Stimulated activated CD4-positive, alpha-beta T cell treated with anti-CD3 and anti-CD28 coated beads, Interleukin-1b, Interleukin-23, amount 100 ng/mL, for 48 hours (primary cell): ENCODE results near the gene MYO7B.

Experiments
- DNase-seq: peaks from one replicate; pipeline ENCODE4 v3.0.0-alpha.2; 2020

Gene MYO7B

GRCh38 chr2:127535422-127535901 lies at the start of gene MYO7B:
MYO7B (plus strand) TSS chr2:127535683; CDS start chr2:127559723, 24,040 bp downstream.
- DNase-seq, result no peak

GRCh38 chr2:127485694-127486071 lies 49.8 kb upstream of the MYO7B start:
- DNase-seq, result no peak

- DNase-seq, result no peak
These were observed 49.0 kb upstream of the MYO7B start for GRCh38 chr2:127486247-127487058.

- no peak for DNase-seq
These were observed 45.2 kb upstream of the MYO7B start for GRCh38 chr2:127490283-127490682.

- DNase-seq, result no peak
These were observed 37.1 kb upstream of the MYO7B start for GRCh38 chr2:127498386-127498785.

- DNase-seq, result no peak
These were observed 32.0 kb upstream of the MYO7B start for GRCh38 chr2:127503491-127503890.

GRCh38 chr2:127504552-127505430 lies 30.7 kb upstream of the MYO7B start:
- no peak for DNase-seq

- DNase-seq, result no peak
These were observed 29.0 kb upstream of the MYO7B start for GRCh38 chr2:127506510-127506909.

- DNase-seq, result no peak
These were observed 27.4 kb upstream of the MYO7B start for GRCh38 chr2:127508023-127508630.

- no peak for DNase-seq
These were observed 26.9 kb upstream of the MYO7B start for GRCh38 chr2:127508631-127509034.

- DNase-seq, result no peak
These were observed 25.4 kb upstream of the MYO7B start for GRCh38 chr2:127510073-127510472.

GRCh38 chr2:127511090-127511695 lies 24.3 kb upstream of the MYO7B start:
- no peak for DNase-seq

GRCh38 chr2:127511917-127512316 lies 23.6 kb upstream of the MYO7B start:
- DNase-seq, result no peak

- no peak for DNase-seq
These were observed 23.1 kb upstream of the MYO7B start for GRCh38 chr2:127512362-127512761.

- DNase-seq, result no peak
These were observed 21.4 kb upstream of the MYO7B start for GRCh38 chr2:127514076-127514475.

- no peak for DNase-seq
These were observed 21.0 kb upstream of the MYO7B start for GRCh38 chr2:127514485-127514884.

- DNase-seq, result no peak
These were observed 20.0 kb upstream of the MYO7B start for GRCh38 chr2:127515383-127515915.

GRCh38 chr2:127516041-127516762 lies 19.3 kb upstream of the MYO7B start:
- no peak for DNase-seq

- no peak for DNase-seq
These were observed 18.0 kb upstream of the MYO7B start for GRCh38 chr2:127517465-127517864.

GRCh38 chr2:127520424-127520823 lies 15.1 kb upstream of the MYO7B start:
- no peak for DNase-seq

GRCh38 chr2:127523269-127523939 lies 12.1 kb upstream of the MYO7B start:
- DNase-seq, result no peak
